WTC11 (cell line): ENCODE measurements around the gene COL19A1.

Experiments used
- ARID4B ChIP-seq: sonication (generic); formaldehyde crosslinking; IDR thresholded peaks from 2 replicates; pipeline ENCODE4 v1.8.0; 2023; ENCODE audit warnings: missing genetic modification reagents, mild to moderate bottlenecking, borderline replicate concordance
- CBFB ChIP-seq: sonication (generic); formaldehyde crosslinking; IDR thresholded peaks from 2 replicates; pipeline ENCODE4 v1.8.1; 2022; ENCODE audit warnings: mild to moderate bottlenecking, low read depth, missing genetic modification reagents
- FOXJ3 ChIP-seq: sonication (generic); formaldehyde crosslinking; IDR thresholded peaks from 2 replicates; pipeline ENCODE4 v1.9.0; 2021; ENCODE audit warnings: missing genetic modification reagents, mild to moderate bottlenecking, borderline replicate concordance
- GRHL2 ChIP-seq: fragments of 250-450 bp; sonication (Bioruptor Pico); IDR thresholded peaks from 2 replicates; pipeline ENCODE4 v1.8.0; 2022; ENCODE audit warnings: mild to moderate bottlenecking, moderate library complexity; ENCODE audit not compliant: insufficient replicate concordance, severe bottlenecking
- JUN ChIP-seq: sonication (generic); formaldehyde crosslinking; IDR thresholded peaks from 2 replicates; pipeline ENCODE4 v1.8.0; 2023; ENCODE audit warnings: mild to moderate bottlenecking, missing genetic modification reagents
- NR3C1 ChIP-seq: sonication (generic); formaldehyde crosslinking; conservative IDR thresholded peaks from 2 replicates; pipeline ENCODE4 v1.8.1; 2023; ENCODE audit warnings: low read depth, mild to moderate bottlenecking, missing genetic modification reagents
- TP53 ChIP-seq: sonication (generic); formaldehyde crosslinking; IDR thresholded peaks from 2 replicates; pipeline ENCODE4 v1.8.1; 2023; ENCODE audit warnings: mild to moderate bottlenecking, missing genetic modification reagents
- ZNF263 ChIP-seq: sonication (generic); formaldehyde crosslinking; IDR thresholded peaks from 2 replicates; pipeline ENCODE4 v1.8.1; 2022; ENCODE audit warnings: low read depth, mild to moderate bottlenecking, moderate library complexity, missing genetic modification reagents
- TF ChIP-seq, protein P1 (sequence below): fragments of 200-600 bp; IDR thresholded peaks from 2 replicates; pipeline ENCODE4 v1.8.0; 2022; ENCODE audit warnings: antibody characterized with exemption
- TF ChIP-seq, protein P2 (sequence below): sonication (generic); formaldehyde crosslinking; IDR thresholded peaks from 2 replicates; pipeline ENCODE4 v1.8.1; 2022; ENCODE audit warnings: mild to moderate bottlenecking, missing genetic modification reagents, moderate library complexity, borderline replicate concordance

DNA sequence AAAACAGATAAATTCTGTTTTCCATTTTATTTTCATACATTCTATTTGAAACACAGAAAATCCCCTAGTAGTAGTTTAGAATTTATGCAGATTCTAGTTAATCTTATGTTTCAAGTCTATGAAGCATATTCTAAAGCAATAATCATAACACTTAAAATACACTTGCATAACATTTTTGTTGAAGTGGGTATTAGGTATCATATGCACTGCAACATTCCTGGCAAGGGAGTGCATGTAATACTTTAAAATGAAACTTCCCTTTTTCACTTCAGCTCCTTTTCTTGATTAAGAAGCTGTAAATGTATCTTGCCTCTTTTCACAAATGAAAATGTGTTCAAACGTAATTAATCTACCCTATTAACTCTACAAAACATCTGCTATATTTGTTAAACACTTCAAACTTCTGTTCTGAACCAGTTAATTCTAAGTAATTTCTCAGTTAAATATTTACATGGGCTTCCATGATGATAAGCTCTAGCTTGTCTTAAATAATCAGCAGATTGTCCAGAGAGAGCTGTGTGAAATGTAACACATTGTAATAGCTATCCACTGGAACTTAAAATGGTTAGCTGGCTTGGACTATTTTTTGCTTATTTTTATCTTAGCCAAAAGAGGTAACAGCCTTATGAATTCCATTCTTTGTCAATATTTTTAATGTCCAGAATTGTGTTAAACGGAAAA lies 192.8 kb downstream of the COL19A1 start:
- TF ChIP-seq ZNF263 (CRISPR knock-in tag) (no peak), FOXJ3 (CRISPR knock-in tag) (no peak), NR3C1 (CRISPR knock-in tag) (no peak), CBFB (no peak), TP53 (CRISPR knock-in tag) (no peak), ARID4B (no peak), JUN (CRISPR knock-in tag) (no peak), GRHL2 (CRISPR knock-in tag) (no peak)
- TF ChIP-seq, protein P1, sequence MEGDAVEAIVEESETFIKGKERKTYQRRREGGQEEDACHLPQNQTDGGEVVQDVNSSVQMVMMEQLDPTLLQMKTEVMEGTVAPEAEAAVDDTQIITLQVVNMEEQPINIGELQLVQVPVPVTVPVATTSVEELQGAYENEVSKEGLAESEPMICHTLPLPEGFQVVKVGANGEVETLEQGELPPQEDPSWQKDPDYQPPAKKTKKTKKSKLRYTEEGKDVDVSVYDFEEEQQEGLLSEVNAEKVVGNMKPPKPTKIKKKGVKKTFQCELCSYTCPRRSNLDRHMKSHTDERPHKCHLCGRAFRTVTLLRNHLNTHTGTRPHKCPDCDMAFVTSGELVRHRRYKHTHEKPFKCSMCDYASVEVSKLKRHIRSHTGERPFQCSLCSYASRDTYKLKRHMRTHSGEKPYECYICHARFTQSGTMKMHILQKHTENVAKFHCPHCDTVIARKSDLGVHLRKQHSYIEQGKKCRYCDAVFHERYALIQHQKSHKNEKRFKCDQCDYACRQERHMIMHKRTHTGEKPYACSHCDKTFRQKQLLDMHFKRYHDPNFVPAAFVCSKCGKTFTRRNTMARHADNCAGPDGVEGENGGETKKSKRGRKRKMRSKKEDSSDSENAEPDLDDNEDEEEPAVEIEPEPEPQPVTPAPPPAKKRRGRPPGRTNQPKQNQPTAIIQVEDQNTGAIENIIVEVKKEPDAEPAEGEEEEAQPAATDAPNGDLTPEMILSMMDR, result no peak
- TF ChIP-seq, protein P2, sequence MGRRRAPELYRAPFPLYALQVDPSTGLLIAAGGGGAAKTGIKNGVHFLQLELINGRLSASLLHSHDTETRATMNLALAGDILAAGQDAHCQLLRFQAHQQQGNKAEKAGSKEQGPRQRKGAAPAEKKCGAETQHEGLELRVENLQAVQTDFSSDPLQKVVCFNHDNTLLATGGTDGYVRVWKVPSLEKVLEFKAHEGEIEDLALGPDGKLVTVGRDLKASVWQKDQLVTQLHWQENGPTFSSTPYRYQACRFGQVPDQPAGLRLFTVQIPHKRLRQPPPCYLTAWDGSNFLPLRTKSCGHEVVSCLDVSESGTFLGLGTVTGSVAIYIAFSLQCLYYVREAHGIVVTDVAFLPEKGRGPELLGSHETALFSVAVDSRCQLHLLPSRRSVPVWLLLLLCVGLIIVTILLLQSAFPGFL (CRISPR knock-in tag), result no peak
